Progenitor cell of endocrine pancreas (in vitro differentiated cells): ENCODE data around the gene BPIFB1. TPM values are rescaled to one million over a fixed set of nuclear protein-coding genes. Genes with fewer than 3 reads are reported as not detected.

Experiments
- DNase-seq: peaks from one replicate; pipeline ENCODE4 v3.0.0; 2021; ENCODE audit warnings: low spot score; ENCODE audit not compliant: unreplicated experiment
- H3K27ac Mint-ChIP-seq: 2 replicates; pipeline ENCODE4 v1.8.0; 2021; ENCODE audit warnings: mild to moderate bottlenecking, moderate library complexity, mixed read lengths
- H3K27me3 Mint-ChIP-seq: 2 replicates; pipeline ENCODE4 v1.8.0; 2021; ENCODE audit warnings: mixed read lengths
- H3K36me3 Mint-ChIP-seq: 2 replicates; pipeline ENCODE4 v1.8.0; 2022; ENCODE audit warnings: mixed read lengths; ENCODE audit not compliant: insufficient read depth
- H3K4me1 Mint-ChIP-seq: 2 replicates; pipeline ENCODE4 v1.8.0; 2021; ENCODE audit warnings: low read depth, mixed read lengths
- H3K4me3 Mint-ChIP-seq: 2 replicates; pipeline ENCODE4 v1.8.0; 2021; ENCODE audit warnings: low read depth, mild to moderate bottlenecking, moderate library complexity, mixed read lengths
- H3K9me3 Mint-ChIP-seq: 2 replicates; pipeline ENCODE4 v1.8.0; 2021; ENCODE audit warnings: low read depth, mixed read lengths
- CTCF ChIP-seq: fragments of 200-600 bp; sonication (generic); IDR thresholded peaks from one replicate; pipeline ENCODE4 v1.5.0; 2021; ENCODE audit warnings: antibody characterized with exemption, mild to moderate bottlenecking; ENCODE audit not compliant: unreplicated experiment
- total RNA-seq: library from RNA; stranded (reverse); gene quantifications from 2 replicates; pipeline ENCODE4 v1.2.1, GENCODE V29; 2021

The BPIFB1 gene
- total RNA-seq, 1 donor from 2014 or later: not detected

- Mint-ChIP-seq H3K27me3 (peaks cover 40% of the 10 kb centered on the region), H3K4me3 (no peak overlapping the region), H3K36me3 (no peaks in the 10 kb centered on the region), H3K4me1 (no peaks in the 10 kb centered on the region), H3K27ac (no peak overlapping the region), H3K9me3 (no peaks in the 10 kb centered on the region)
- TF ChIP-seq CTCF: no peak
- no peak for DNase-seq
Observed at GRCh38 chr20:33239418-33239817, 43.6 kb upstream of the BPIFB1 start.

- no peak for DNase-seq
- Mint-ChIP-seq H3K27ac (no peak overlapping the region), H3K27me3 (peaks cover 37% of the 10 kb centered on the region), H3K4me1 (no peaks in the 10 kb centered on the region), H3K36me3 (no peaks in the 10 kb centered on the region), H3K4me3 (no peak overlapping the region), H3K9me3 (no peaks in the 10 kb centered on the region)
- no peak for TF ChIP-seq CTCF
Observed at GRCh38 chr20:33239979-33240736, 42.9 kb upstream of the BPIFB1 start.

GRCh38 chr20:33240923-33241322, 42.1 kb upstream of the BPIFB1 start:
- H3K36me3 Mint-ChIP-seq: no peaks in the 10 kb centered on the region

GRCh38 chr20:33242319-33243100, 40.5 kb upstream of the BPIFB1 start:
- no peak for DNase-seq
- Mint-ChIP-seq H3K36me3 (no peaks in the 10 kb centered on the region), H3K9me3 (no peaks in the 10 kb centered on the region), H3K4me3 (no peak overlapping the region), H3K4me1 (no peaks in the 10 kb centered on the region), H3K27me3 (peaks cover 15% of the 10 kb centered on the region), H3K27ac (no peak overlapping the region)
- no peak for TF ChIP-seq CTCF

More at GRCh38 chr20:33240923-33241322, 42.1 kb upstream of the BPIFB1 start:
- TF ChIP-seq CTCF: no peak
- no peak for DNase-seq
- Mint-ChIP-seq H3K4me3 (no peak overlapping the region), H3K27ac (no peak overlapping the region), H3K9me3 (no peaks in the 10 kb centered on the region), H3K4me1 (no peaks in the 10 kb centered on the region), H3K27me3 (peaks cover 29% of the 10 kb centered on the region)

- TF ChIP-seq CTCF: no peak
- Mint-ChIP-seq H3K9me3 (no peaks in the 10 kb centered on the region), H3K36me3 (no peaks in the 10 kb centered on the region), H3K27ac (no peak overlapping the region), H3K27me3 (peaks cover 3% of the 10 kb centered on the region), H3K4me3 (no peak overlapping the region), H3K4me1 (no peaks in the 10 kb centered on the region)
- DNase-seq: no peak
Observed at GRCh38 chr20:33246077-33246476, 36.9 kb upstream of the BPIFB1 start.
